ENCODE measurements around the gene AP1S3. TPM values are rescaled to one million over a fixed set of nuclear protein-coding genes. Genes with fewer than 3 reads are reported as not detected.

AP1S3 gene
- total RNA-seq, 2 donors from 2014 or later = 2.2 to 3.5 TPM

DNA sequence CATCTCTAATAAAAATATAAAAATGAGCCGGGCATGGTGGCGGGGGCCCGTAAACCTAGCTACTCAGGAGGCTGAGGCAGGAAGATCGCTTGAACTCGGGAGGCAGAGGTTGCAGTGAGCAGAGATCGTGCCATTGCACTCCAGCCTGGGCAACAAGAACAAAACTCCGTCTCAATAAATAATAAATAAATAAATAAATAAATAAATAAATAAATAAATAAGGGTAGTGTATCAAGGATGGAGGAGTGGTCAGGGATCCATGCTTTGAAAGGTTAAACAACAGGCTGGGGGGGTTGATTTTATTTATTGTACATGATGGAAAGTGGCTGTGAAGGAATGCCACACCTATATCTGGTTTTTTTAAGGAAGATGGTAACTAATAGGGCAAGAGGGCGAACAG is 63.2 kb downstream of the AP1S3 start:
- no peak overlapping the region for H3K4me3 ChIP-seq
- no peaks in the 10 kb centered on the region for H3K4me1 ChIP-seq
- H3K27me3 ChIP-seq = no peaks in the 10 kb centered on the region
- TF ChIP-seq, protein P1, sequence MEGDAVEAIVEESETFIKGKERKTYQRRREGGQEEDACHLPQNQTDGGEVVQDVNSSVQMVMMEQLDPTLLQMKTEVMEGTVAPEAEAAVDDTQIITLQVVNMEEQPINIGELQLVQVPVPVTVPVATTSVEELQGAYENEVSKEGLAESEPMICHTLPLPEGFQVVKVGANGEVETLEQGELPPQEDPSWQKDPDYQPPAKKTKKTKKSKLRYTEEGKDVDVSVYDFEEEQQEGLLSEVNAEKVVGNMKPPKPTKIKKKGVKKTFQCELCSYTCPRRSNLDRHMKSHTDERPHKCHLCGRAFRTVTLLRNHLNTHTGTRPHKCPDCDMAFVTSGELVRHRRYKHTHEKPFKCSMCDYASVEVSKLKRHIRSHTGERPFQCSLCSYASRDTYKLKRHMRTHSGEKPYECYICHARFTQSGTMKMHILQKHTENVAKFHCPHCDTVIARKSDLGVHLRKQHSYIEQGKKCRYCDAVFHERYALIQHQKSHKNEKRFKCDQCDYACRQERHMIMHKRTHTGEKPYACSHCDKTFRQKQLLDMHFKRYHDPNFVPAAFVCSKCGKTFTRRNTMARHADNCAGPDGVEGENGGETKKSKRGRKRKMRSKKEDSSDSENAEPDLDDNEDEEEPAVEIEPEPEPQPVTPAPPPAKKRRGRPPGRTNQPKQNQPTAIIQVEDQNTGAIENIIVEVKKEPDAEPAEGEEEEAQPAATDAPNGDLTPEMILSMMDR (IDR thresholded peaks at IDR 0.05) = no peak
- no peak overlapping the region for H3K27ac ChIP-seq
- H3K36me3 ChIP-seq = no peaks in the 10 kb centered on the region
- H3K9me3 ChIP-seq = no peaks in the 10 kb centered on the region
- no peak for DNase-seq (ENCODE audit: low spot score)

- no peak overlapping the region for H3K27ac ChIP-seq
- H3K4me1 ChIP-seq = no peaks in the 10 kb centered on the region
- H3K9me3 ChIP-seq = no peaks in the 10 kb centered on the region
- DNase-seq (ENCODE audit: low spot score) = no peak
- TF ChIP-seq, protein P1 (IDR thresholded peaks at IDR 0.05) = no peak
- no peaks in the 10 kb centered on the region for H3K36me3 ChIP-seq
- no peak overlapping the region for H3K4me3 ChIP-seq
- H3K27me3 ChIP-seq = no peaks in the 10 kb centered on the region
These were observed 65.0 kb downstream of the AP1S3 start for GRCh38 chr2:223772363-223772762.

DNA sequence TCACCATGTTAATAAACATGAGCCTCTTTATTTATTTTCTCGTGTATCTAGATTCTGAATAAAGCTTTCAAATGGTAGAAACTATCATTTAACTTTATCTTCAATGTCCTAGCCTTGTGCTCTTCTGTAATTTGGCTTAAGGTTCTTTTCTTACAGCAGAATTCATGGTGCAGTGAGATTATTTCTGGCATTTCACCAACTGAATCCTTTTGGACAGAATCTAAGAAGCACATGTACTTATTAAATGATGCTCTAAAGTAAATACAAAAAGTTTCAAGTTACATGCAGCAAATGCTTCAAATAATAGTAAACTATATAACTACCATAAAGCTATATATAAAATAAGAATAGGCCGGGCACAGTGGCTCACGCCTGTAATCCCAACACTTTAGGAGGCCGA is 65.9 kb downstream of the AP1S3 start:
- DNase-seq (ENCODE audit: low spot score) = no peak
- no peaks in the 10 kb centered on the region for H3K36me3 ChIP-seq
- H3K4me3 ChIP-seq = no peak overlapping the region
- no peaks in the 10 kb centered on the region for H3K9me3 ChIP-seq
- H3K4me1 ChIP-seq = no peaks in the 10 kb centered on the region
- TF ChIP-seq, protein P1 (IDR thresholded peaks at IDR 0.05) = no peak
- no peaks in the 10 kb centered on the region for H3K27me3 ChIP-seq
- H3K27ac ChIP-seq = no peak overlapping the region

- DNase-seq (ENCODE audit: low spot score) = no peak
- Histone ChIP-seq H3K36me3 (no peaks in the 10 kb centered on the region), H3K27me3 (no peaks in the 10 kb centered on the region), H3K4me3 (no peak overlapping the region), H3K4me1 (no peaks in the 10 kb centered on the region), H3K27ac (no peak overlapping the region), H3K9me3 (no peaks in the 10 kb centered on the region)
- TF ChIP-seq, protein P1 (IDR thresholded peaks at IDR 0.05) = no peak
These were observed 69.2 kb downstream of the AP1S3 start for GRCh38 chr2:223768179-223768578.

DNA sequence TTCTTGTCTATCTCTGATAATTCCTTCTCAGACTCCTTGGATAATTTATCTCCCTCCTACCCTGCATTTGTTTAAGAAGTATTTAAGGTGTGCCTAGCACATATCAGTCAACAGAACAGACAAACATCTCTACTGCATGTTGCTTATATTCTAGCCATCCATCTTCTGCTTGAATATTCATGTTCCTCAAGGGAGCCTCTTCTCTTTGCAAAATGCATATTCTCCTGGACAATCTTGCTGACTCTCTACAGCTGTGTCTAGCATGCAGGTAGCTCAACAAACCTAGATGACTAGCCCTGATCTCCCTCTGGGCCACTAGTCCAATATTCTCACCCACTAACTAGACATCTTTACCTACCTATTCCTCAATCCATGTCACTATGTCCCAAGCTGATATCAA is 70.0 kb downstream of the AP1S3 start:
- Histone ChIP-seq H3K4me1 (no peaks in the 10 kb centered on the region), H3K4me3 (no peak overlapping the region), H3K9me3 (no peaks in the 10 kb centered on the region), H3K27ac (no peak overlapping the region), H3K36me3 (no peaks in the 10 kb centered on the region), H3K27me3 (no peaks in the 10 kb centered on the region)
- no peak for DNase-seq (ENCODE audit: low spot score)
- TF ChIP-seq, protein P1 (IDR thresholded peaks at IDR 0.05) = no peak

DNA sequence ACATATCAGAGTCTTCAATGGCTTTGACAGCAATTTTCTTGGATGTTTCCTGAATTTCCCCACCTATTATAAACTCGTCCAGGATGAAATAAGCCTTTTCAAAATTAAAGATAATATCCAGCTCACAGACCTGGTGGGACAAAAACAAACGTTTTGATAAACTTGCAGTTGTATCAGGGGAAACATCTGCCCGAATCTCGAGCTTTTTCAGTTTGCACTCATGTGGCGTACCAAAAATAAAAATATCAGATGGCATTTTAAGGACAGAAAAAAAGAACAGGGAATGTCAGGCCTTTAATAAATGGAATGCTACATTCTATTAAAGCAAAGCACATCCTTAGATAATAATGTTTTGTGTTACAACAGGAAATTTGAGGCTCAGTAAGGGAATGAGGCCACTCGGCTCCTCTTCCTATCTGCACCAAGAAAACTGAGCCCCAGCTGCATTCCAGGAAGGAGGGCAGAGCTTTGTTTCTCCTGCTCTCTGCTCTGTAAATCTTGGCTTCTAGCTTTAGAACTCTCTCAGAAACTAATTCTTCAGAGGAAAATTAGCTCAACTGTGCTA is 72.1 kb downstream of the AP1S3 start:
- no peak for DNase-seq (ENCODE audit: low spot score)
- no peaks in the 10 kb centered on the region for H3K9me3 ChIP-seq
- TF ChIP-seq, protein P1 (IDR thresholded peaks at IDR 0.05) = no peak
- H3K27me3 ChIP-seq = no peaks in the 10 kb centered on the region
- no peaks in the 10 kb centered on the region for H3K36me3 ChIP-seq
- no peaks in the 10 kb centered on the region for H3K4me1 ChIP-seq
- H3K4me3 ChIP-seq = no peak overlapping the region
- H3K27ac ChIP-seq = no peak overlapping the region
